ENCODE data around the gene SQSTM1.

The SQSTM1 gene

DNA sequence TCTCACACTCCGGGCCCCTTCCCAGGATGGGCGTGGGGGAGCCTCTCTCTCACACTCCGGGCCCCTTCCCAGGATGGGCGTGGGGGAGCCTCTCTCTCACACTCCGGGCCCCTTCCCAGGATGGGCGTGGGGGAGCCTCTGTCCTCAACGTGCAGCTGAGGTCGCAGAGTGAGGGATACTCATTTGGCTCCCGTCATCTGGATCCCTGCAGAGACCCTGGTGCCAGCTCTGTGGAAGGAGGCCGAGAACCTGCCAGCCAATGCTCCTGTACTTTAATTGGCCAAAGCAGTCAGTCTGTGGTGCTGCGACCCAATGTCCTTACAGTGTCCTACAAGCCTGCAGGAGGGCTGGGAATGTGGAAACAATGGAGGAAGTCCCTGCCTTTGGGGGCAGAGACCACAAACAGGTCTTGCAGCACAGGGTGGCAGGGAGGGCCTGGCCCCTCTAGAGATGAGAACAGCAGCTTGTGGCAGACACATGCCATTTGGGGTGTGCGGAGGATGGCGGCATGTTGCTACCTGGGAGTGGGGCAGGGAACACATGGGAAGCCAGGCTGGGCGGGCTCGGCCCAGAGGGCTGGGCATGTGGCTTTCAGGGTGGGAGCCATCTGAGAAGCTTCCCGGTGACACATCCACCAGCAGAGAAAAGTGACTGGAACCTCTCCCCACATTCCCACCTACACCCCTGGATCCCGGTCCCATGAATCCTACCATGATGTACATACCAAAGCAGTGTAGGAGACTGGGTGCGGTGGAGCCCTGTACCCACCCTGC is 51.5 kb downstream of the SQSTM1 start:
- no peak for DNase-seq (ENCODE audit: low read depth in 4 of 4, low spot score in 1 of 4)

DNA sequence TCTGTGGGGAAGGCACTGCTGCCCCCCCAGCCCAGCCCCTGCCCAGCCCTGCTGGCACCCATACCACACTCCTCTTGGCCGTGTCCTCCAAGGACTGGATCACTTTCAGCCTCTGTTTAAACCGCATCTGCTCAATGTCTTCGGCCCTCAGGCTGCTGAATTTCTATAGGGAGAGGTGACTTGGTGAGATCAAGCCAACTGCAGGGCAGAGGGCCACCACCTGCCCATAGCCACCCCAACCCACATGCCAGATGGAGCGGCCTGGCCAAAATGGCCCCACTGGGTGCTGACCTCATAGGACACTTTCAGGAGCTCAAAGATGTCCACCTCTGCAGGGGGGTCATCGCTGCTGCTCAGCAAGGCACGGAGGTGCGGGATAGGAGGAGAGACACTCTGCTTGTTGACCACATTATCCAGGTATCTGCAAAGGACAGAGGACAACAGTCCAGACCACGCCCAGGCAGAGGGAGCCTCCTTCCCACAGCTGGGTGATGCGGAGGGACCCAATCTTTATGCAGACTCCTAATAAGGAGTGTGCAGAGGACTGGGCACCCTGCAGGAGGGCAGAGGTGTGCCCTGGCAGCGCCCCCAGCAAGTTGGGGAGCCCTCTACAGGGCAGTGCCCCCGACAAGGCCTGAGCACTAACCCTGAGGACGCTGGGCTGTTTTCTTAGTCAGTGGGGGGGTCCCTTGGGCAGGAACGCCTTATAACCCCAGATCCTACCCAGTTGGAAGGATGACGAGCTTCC is 52.3 kb downstream of the SQSTM1 start:
- DNase-seq (ENCODE audit: low read depth in 4 of 4, low spot score in 1 of 4), result no peak

DNA sequence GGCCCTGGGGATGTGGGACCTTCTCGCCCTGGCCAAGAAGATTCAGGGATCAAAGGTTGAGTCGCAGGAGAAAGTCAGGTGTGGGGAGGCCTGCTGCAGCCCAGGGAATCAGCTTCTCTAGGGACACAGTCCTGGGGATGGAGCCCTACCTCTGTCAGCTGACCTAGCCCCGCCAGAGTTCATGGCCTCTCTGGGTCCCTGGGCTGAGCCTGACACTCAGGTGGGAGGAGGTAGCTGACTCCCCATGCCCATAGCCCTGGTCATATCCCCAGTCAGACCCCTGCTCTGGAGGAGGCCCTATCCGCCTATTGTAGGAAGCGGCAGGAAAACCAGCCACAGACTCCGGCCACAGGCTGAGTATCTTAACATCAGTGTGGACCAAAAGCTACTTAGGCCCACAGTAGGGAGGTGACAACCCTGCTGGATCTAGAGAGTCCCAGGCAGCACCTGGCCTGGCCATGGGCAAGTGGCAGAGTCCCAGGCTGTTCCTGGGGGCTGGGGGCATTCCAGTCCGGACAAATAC is 52.9 kb downstream of the SQSTM1 start:
- DNase-seq (ENCODE audit: low read depth in 4 of 4, low spot score in 1 of 4), result no peak

DNA sequence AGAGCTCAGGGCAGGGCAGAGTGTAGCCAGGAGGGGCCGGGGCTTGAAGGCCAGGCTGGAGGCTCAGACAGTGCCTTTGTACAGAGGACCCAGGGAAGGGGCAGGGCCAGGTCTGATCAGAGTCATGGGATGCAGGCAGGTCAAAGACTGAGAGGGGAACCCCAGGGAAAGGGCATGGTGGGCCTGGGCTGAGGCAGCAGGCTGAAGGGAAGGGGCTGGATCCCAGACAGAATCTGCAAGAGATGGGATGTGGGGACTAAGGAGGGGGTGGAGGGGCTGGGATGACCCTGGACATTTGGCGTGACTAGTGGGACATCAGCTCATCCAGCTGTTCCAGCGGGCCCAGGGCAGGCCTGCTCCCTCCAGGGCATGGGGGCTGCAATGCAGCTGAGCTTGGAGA is 53.4 kb downstream of the SQSTM1 start:
- no peak for DNase-seq (ENCODE audit: low read depth in 4 of 4, low spot score in 1 of 4)

DNA sequence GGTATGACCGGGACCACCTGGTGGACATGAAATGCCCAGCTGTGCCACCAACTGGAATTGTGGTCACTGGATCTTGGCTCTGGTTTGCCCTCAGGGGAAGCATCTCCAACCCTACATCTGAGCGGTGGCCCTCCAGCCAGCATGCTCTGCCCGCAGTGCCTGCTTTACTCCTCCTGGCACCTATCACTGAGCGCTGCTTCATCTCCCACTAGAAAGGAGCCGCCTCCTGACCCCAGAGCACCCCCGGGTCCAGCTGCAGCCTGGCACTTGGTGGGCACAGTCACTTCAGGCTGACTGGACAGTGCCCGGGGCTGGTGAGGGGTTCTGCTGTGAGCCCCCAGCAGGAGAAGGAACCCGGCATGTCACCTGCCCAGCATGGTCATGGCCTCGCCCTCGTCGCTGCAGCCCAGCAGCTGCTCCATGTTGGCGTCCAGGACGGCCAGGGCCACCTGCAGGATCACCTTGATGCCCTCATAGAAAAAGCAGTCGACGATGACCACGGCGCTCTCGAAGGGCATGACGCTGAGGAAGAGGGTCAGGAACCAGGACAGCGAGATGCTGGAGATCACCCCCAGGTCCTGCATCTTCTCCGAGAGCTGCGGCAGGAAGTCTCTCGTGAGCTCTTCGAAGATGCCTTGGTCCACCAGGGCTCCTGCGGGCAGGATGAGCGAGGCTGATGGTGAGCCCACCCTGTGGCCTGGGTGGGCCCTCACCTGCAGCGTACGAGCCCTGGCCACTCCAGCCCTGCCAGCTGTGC is 54.0 kb downstream of the SQSTM1 start:
- no peak for DNase-seq (ENCODE audit: low read depth in 4 of 4, low spot score in 1 of 4)

DNA sequence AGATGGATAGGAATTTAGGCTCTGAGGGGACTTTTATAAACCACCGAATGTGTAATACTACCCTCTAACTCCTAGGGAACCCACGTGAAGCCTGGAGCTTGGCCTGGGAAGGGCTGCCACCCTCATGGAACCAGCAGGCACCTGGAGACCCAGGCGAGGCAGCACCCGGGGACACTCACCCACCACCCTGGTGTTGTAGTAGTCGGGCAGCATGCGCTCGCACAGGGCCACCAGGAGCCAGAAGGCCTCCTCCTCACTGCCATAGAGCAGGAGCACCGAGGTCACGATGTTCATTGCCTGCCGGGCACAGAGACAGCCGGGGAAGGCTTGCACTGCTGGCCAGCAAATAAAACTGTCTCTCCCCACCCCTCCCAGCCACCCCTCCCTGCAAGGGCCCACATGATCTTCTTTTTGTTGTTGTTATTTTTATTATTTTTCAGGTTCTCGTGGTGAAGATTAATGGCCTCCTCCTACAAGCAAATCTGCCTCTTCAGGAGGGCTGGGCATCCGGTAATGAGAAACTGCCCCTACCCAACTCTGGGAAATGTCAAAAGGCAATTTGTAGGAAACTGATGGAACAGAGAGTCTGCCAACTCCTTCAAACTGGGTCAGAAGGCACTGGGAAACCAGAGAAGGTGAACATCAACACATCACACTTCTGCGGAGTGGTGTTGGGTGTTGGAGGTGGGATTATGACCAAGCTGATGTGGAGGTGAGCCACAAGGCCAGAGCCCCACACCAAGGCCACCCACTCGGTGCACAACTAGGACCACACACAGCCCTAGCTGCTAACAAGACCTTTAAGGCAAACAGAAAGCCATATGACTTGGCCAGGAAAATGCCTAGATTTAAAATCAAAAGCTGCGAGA is 55.3 kb downstream of the SQSTM1 start:
- DNase-seq (ENCODE audit: low read depth in 4 of 4, low spot score in 1 of 4), result no peak

DNA sequence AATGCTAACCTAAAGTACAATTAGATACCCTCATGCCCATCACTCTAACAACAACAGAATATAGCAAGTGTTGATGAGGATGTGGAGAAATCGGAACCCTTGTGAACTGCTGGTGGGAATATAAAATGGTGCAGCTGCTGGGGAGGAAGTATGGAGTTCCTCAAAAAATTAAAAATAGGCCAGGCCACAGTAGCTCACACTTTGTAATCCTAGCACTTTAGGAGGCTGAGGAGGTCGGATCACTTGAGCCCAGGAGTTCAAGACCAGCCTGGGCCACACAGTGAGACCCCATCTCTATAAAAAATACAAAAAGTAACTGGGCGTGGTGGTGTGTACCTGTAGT is 55.9 kb downstream of the SQSTM1 start:
- no peak for DNase-seq (ENCODE audit: low read depth in 4 of 4, low spot score in 1 of 4)

DNA sequence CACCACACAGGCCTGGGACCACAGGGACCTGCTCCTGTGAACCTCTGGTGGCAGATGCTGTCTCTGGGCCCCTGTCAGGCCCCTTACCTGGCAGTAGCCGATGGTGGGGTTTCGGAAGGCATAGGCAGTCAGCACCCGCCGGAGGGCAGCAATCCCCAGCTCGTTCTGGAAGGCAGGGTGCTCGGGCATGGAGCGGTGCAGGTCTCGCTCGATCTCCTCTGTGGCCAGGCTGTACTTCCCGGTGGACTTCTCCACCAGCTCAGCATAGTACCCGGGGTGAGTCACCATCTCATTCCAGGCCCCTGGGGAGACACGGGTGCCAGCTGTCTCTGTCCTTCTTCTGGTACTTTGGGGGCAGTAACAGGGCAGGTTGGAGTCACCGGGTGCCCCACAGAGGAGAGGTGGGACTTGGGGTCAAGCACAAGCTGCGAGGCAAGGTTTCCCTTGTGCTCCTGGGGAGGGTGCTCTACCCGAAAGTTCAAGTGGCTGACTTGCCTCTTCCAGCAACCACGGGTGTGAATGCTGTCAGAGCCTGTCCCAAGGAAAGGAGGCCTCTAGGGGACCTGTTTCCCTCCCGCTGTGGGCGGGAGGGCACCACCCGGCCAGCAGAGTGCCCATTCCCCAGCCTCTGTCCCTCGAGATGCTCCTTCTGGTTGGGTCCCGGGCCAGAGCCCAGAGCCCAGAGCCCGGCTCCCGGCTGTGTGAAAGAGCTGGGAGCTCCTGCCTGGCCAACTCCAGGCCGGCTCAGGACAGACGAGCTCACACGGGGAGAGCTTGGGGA is 57.7 kb downstream of the SQSTM1 start:
- DNase-seq (ENCODE audit: low read depth in 4 of 4, low spot score in 1 of 4), result no peak

DNA sequence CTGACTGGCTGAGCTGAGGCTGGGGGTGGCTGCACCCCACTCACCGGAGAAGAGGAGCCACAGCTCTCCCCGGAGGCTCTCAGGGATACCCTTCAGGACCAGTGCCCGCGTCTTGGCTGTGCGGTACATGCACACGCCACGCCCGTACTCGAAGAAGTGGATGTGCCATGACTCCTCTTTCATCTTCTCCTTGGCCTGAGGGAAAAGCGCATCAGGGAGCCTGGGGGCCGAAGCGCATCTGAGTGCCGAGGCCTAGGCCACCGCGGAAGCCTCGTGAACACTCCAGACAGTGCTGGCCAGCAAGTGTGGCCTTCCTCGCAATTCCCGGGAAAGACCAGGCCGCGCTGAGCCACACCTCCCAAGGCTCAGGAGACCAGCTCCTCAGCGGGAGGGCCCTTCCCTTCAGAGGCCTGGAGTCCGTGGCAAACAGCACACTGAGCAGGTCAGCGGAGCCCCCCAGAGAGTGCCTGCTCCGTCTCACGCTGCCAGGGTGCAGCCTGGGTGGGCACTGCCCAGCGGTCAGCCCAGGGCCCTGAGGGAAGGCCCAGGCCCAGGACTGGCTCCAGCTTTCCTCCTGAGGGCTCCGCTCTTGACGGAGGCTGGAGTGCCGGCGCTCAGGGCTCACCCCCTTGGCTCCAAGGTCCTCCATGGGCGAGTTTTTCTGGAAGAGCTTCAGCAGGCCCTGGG is 58.4 kb downstream of the SQSTM1 start:
- DNase-seq (ENCODE audit: low read depth in 4 of 4, low spot score in 1 of 4), result no peak

DNA sequence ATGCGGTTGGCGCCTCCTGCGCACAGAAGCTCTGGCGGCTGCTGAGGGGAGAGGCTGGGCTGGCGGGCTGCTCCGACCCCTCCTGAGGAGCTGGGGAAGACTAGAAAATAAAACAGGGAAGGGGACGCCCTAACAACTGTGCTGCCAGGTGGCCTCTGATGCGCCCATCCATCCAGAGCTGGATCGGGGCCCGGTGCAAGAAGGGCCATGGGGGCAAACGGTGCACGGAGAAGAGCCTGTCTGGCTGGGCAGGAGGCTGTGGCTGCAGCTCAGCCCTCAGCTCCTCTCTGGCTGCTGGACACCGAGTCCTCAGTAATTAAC is 58.9 kb downstream of the SQSTM1 start:
- DNase-seq (ENCODE audit: low read depth in 4 of 4, low spot score in 1 of 4), result no peak

DNA sequence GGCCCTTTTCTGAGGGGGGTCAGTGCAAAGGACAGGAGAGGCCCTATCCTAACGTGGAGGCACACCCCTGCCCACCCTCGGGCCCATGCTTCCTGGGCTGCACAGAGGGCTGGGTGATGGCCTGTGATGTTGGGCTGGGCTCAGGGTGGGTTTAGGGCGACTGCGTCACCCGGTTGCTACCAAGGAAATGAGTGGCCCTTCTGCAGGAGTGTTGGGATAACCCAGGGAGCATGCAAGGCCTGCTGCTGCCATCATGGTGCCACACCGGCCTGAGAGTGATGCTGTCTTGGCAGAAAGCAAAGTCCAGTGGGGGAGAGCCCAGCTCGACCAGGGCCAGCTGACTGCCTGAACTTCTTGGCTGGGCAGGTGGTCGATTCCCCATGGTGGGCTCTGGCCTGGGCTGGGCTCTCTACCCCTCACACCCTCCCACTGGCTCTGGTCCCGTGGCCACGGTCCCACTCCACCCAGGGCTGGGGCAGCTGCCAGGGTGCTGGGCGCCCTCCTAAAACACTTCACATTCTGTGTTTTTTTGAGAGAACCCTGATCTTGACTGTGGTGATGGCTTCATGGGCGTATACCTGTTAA is 59.5 kb downstream of the SQSTM1 start:
- no peak for DNase-seq (ENCODE audit: low read depth in 4 of 4, low spot score in 1 of 4)

DNA sequence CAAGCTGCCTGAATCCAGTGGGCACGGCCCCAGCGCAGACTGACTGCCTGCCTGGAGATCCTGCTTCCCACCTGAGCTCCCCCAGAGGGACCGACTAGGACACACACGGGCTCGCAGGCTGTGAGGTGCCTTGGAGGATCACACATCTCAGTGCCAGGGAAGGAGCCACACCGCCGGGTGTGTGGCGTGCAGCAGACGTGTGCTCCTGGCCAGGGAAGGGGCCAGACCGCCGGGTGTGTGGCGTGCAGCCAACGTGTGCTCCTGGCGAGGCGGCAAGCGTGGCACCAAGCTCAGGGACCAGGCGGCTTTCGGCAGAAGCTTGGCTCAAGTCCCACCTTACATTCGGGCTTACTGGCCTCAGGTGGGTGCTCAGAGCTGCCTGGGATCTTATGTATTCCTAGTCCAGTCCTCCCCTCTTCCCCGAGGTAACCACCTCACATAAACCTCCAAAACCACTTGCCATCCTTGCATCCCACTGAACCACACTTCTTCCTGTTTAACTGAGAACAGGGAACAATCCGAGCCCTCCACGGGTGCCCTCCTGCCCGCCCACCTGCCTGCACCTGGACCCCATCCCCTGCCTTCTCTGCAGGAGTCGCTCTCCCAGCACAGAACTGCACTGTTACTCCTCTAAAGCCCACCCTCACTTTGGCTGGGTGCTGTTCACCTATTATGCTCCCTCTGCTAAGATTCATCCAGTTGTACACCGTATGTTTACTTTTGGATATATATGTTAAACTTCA is 60.3 kb downstream of the SQSTM1 start:
- no peak for DNase-seq (ENCODE audit: low read depth in 4 of 4, low spot score in 1 of 4)

DNA sequence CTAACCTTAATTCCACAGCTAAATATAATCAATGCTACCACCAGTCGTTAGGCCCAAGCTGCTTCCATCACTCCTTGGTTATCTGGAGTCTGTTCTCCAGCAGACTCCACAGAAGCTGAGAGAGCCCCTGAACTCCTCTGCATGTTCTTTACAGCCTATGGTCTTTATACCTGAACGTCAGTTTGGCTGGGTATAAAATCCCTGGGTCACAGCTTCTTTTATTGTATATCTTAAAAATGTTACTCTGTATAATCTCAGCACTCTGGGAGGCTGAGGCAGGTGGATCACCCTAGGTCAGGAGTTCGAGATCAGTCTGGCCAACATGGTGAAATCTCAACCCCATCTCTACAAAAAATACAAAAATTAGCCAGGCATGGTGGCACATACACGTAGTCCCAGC is 61.6 kb downstream of the SQSTM1 start:
- DNase-seq (ENCODE audit: low read depth in 4 of 4, low spot score in 1 of 4), result no peak

DNA sequence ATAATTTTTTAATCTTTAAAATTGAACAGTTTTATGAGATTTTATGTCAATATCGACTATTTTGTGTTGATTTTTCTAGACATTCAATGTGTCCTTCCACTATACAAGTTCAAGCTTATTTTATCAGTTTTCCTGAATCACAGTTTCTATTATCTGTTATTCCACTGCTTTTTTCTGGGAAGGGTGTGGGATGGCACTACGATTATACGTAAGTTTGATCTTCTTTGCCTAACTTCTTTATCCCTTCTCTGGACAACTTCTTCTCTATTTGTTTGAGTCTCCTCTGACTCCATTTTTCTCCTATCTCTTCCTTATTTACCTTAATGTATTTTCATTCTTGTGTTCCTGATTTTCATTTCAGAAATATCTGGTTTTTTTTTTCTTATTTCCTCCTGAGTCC is 62.5 kb downstream of the SQSTM1 start:
- DNase-seq (ENCODE audit: low read depth in 4 of 4, low spot score in 1 of 4), result no peak

DNA sequence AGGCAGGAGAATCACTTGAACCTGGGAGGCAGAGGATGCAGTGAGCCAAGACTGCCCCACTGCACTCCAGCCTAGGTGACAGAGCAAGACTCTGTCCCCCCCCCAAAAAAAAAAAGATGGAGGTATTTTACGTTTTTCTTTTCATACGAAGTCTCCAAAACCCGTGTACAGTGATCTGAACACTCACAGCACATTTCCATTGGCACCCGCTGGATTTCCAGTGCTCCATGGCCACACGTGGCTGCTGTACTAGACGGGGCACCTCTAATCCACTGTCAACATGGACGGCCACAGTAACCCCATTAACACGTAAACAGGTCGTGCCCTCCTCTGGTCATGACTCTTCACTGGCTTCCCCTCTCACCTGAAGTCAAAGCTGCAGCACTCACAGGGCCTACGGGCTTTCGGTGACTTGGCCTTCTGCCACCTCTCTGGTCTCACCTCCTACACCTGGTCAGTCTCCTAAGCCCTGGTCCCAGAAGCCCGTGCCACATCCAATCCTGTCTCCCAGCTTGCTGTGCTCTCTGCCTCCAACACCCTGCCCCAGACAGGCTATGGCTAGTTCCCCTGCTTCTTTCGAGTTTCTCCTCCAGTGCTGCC is 64.9 kb downstream of the SQSTM1 start:
- no peak for DNase-seq (ENCODE audit: low read depth in 4 of 4, low spot score in 1 of 4)

DNA sequence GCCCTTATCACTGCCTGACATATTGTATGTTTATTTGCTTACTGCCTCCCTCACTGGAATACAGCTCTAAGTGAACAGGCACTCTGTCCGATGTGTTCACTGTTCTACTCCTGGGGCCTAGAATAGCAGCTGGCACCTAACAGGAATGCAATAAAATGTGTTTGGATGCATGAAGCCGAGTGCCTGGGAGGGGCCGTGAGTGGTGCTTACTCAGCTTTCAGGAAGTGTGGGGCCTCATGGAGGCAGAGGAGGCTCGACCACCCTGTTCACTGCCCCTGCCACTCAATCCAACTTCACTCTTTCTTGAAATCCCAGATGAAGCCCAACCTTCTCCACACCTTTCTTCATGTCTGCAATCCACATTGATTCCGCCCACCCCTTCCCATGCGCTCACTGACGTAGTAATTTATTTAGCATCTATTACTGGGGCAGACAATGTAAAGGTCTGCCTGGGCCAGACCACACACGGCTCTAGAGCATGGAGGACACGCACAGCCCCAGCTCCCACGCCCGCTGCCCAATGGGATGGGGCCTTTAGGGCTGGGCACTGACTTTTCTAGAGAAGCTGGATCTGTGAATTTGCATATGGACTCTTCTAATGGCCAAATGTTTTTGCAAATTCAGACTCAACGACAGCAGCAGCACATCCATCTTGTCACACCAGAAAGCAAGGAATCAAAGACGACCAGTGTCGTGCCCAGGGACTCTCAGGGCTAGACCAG is 65.6 kb downstream of the SQSTM1 start:
- DNase-seq (ENCODE audit: low read depth in 4 of 4, low spot score in 1 of 4), result no peak

DNA sequence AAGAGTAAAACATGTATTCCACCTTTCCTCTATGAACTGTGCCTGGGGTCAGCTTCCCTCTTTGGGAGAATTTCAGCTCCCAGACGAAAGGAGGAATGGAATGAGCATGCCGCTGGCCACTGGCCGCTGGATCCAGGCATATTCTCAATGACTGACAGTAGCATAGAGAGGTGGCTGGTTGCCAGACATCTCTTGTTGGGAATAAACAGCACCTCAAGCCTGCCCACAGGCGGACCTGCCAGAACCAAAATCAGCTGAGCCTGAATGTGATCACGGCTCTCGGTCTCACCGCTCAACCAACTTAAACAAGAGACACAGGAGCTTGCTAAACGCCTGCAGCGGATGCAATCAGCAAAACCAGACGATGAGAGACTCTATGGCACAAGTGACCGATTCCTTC is 66.4 kb downstream of the SQSTM1 start:
- DNase-seq (ENCODE audit: low read depth in 4 of 4, low spot score in 1 of 4), result no peak
